ENCODE data around the gene DNAH2.

The DNAH2 gene

DNA sequence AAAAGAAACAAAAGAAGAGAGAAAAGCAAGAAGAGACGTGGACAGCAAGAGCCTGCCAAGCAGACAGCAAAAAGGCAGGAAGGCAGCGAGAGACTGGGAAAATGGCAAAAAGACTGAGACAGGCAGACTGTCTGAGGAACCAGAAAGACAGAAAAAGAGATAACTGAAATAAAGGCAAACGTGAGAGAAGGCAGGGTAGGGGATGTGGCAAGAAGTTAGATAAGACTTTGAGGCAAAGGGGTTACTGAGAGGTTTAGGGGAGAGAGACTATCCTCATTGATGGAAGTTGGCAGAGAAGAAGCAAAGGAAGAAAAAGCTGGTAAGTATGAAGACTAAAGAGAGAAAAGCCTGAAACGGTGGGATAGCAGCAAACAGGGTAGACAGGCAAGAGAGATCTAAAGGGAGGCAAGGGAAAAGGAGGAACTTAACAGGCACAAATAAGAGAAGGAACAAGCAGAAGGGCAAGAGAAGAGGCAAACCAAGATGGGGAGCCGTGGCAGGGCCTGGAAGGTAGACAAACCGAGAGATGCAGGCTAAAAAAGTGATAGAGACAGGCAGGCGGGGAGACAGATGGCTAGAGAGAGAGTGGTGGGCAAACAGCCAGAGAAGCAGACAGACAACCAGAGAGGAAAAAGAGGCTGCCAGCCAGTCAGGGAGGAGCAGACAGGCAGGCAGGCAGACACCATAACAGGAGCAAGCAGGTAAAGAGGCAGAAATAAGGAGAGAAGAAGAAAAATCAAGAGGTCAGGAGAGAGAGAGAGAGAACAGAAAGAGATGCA, 163.9 kb downstream of the DNAH2 start:
- H3K4me3 ChIP-seq (IDR thresholded peaks at IDR 0.05; ENCODE audit: insufficient read depth, low read depth, low read length): no peak overlapping the region
- H3K36me3 ChIP-seq (ENCODE audit: insufficient read depth): no peaks in the 10 kb centered on the region
- no peaks in the 10 kb centered on the region for H3K79me2 ChIP-seq (ENCODE audit: insufficient read depth, low read depth)
- H4K20me1 ChIP-seq (ENCODE audit: insufficient read depth): no peaks in the 10 kb centered on the region
- no peak overlapping the region for H3K4me2 ChIP-seq
- H3K4me1 ChIP-seq (ENCODE audit: low read depth, poor library complexity, severe bottlenecking): no peaks in the 10 kb centered on the region
- no peak overlapping the region for H3K27ac ChIP-seq
- H3K9ac ChIP-seq: no peak overlapping the region
- H3K27me3 ChIP-seq (ENCODE audit: insufficient read depth, low read depth): no peaks in the 10 kb centered on the region
- TF ChIP-seq, protein P1, sequence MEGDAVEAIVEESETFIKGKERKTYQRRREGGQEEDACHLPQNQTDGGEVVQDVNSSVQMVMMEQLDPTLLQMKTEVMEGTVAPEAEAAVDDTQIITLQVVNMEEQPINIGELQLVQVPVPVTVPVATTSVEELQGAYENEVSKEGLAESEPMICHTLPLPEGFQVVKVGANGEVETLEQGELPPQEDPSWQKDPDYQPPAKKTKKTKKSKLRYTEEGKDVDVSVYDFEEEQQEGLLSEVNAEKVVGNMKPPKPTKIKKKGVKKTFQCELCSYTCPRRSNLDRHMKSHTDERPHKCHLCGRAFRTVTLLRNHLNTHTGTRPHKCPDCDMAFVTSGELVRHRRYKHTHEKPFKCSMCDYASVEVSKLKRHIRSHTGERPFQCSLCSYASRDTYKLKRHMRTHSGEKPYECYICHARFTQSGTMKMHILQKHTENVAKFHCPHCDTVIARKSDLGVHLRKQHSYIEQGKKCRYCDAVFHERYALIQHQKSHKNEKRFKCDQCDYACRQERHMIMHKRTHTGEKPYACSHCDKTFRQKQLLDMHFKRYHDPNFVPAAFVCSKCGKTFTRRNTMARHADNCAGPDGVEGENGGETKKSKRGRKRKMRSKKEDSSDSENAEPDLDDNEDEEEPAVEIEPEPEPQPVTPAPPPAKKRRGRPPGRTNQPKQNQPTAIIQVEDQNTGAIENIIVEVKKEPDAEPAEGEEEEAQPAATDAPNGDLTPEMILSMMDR (conservative IDR thresholded peaks at IDR 0.05; ENCODE audit: low read depth, low read length): no peak
- no peak overlapping the region for H2AFZ ChIP-seq (ENCODE audit: low read depth)

DNA sequence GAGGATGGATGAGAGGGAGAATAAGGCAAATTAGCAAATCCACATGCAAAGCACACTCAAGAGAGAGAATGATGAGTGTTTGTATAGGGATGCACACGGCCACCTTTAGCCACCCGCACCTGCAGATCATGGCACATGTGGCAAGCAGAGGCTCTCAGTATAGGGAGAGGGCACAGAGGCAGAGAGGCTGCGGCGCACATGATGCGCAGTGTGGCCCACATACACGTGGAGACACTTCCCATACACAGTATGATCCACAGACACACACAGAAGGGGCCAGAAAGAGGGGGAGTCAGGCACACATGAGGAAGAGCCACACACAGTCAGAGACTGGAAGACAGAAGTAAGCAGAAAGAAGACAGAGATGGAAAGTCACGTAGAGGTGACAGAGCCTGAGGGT, 164.5 kb downstream of the DNAH2 start:
- Histone ChIP-seq H3K4me3 (IDR thresholded peaks at IDR 0.05; ENCODE audit: insufficient read depth, low read depth, low read length) (no peak overlapping the region), H3K4me1 (ENCODE audit: low read depth, poor library complexity, severe bottlenecking) (peaks cover 2% of the 10 kb centered on the region), H3K4me2 (no peak overlapping the region), H3K79me2 (ENCODE audit: insufficient read depth, low read depth) (no peaks in the 10 kb centered on the region), H3K36me3 (ENCODE audit: insufficient read depth) (no peaks in the 10 kb centered on the region), H3K27ac (no peak overlapping the region), H2AFZ (ENCODE audit: low read depth) (no peak overlapping the region), H4K20me1 (ENCODE audit: insufficient read depth) (no peaks in the 10 kb centered on the region), H3K27me3 (ENCODE audit: insufficient read depth, low read depth) (no peaks in the 10 kb centered on the region), H3K9ac (no peak overlapping the region)
- TF ChIP-seq, protein P1 (conservative IDR thresholded peaks at IDR 0.05; ENCODE audit: low read depth, low read length): no peak

DNA sequence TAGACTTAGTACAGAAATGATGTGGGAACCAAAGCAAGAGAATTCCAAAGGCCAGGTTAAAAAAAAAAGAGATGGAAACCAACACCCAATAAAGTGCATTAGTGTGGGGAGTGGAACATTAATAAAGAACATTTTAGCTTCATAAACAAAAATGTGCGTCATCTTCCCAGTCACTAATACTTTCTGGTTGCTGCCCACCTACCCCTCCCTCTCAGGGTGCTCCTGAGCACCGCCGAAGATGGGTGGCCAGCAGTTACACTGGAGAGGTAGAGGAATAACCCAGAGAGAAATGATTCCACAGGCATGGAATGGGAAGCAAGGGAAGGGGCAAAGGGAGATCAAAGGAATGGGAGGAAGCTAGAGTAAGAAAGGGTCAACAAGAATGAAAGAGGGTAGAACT, 165.1 kb downstream of the DNAH2 start:
- H4K20me1 ChIP-seq (ENCODE audit: insufficient read depth): no peaks in the 10 kb centered on the region
- peaks cover 3% of the 10 kb centered on the region for H3K4me1 ChIP-seq (ENCODE audit: low read depth, poor library complexity, severe bottlenecking)
- no peak overlapping the region for H3K4me2 ChIP-seq
- H3K27ac ChIP-seq: no peak overlapping the region
- TF ChIP-seq, protein P1 (conservative IDR thresholded peaks at IDR 0.05; ENCODE audit: low read depth, low read length): no peak
- H3K4me3 ChIP-seq (IDR thresholded peaks at IDR 0.05; ENCODE audit: insufficient read depth, low read depth, low read length): no peak overlapping the region
- H3K36me3 ChIP-seq (ENCODE audit: insufficient read depth): no peaks in the 10 kb centered on the region
- H3K27me3 ChIP-seq (ENCODE audit: insufficient read depth, low read depth): no peaks in the 10 kb centered on the region
- no peaks in the 10 kb centered on the region for H3K79me2 ChIP-seq (ENCODE audit: insufficient read depth, low read depth)
- H2AFZ ChIP-seq (ENCODE audit: low read depth): no peak overlapping the region
- no peak overlapping the region for H3K9ac ChIP-seq
